ENCODE measurements around the gene TMEM179B. TPM values are rescaled to one million over a fixed set of nuclear protein-coding genes. Genes with fewer than 3 reads are reported as not detected.

TMEM179B gene
- total RNA-seq (2022; extraction: Qiagen RNA extraction; ENCODE audit: low read depth), result 53.3 to 97.0 TPM (median 86.6 TPM) in 5 replicates

DNA sequence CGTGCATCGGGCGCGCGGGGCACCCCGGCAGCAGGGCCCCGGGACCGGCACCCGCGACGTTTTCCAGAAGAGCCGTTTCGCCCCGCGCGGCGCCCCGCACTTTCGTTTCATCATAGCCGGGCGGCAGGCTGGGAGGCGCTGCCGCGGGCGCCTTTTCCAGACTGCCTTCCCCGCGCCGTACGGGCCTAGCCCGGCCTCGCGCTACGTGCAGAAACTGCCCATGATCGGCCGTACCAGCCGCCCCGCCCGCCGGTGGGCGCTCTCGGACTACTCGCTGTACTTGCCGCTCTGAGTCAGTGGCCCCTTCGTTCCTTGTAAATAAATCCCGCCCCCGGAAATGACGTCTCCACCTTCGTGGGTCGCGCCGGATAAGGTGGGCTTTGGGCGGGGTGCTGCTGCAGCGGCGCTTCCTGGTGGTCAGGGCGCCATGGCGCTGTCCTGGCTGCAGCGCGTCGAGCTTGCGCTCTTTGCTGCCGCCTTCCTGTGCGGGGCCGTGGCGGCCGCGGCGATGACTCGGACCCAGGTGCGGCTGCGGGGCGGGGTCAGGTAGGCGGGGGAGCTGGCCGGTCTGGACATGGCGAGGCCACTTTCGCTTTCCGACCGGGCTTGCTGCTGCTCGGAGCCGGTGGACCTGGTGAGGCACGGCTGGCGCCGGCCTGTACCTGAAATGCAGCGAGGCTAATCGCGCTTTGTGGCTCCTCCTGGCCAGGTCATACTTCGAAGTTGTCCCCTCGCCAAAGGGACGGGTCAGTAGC lies at the start of gene TMEM179B:
TSS of gene TMEM179B (plus strand) at position 398 of the 755 bp plus-strand sequence. CDS start at position 428, 30 bp downstream.

DNA sequence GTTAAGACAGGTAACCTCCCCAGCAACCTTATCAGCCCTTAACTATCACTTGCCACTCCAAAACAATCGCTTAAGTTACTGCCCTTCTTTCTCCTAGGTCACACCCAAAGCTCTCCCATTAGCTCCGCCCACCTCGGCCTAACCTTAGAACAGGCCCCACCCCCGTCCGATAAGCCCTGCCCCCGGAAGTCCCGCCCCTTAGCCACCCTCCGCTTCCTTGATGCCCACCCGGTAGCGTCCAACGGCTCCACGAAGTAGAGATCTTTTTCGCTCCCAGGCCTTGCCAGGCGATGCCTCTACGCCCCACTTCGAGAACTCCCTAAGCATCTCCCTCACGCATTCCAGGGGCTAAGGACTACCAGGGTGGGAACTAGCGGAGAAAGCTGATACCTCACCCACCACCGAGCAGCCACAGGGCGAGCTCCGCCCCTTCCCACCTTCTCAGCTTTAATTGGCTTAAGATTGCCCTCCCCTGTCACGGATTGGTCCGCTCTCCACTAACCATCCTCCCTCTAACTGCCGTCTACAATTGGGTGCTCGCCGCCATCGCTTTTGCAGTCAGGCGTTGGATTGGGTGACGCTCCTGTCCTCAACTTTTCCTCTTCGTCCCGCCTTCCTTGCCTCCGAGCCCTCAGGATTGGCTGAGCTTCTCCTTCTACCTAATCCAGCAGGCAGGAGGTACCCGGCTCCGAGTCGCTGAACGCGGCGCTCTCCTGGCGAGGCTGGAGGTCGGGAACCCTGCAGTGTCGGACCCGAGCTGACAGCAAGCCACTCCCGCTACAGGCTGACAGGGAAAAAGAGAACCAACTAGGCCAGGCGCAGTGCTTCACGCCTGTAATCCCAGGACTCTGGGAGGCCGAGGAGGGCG lies 33.2 kb upstream of the TMEM179B start, which contains the start of gene ZBTB3:
TSS of gene ZBTB3 (minus strand) at position 425 of the 868 bp plus-strand sequence. CDS start 496 bp downstream, outside the sequence.

DNA sequence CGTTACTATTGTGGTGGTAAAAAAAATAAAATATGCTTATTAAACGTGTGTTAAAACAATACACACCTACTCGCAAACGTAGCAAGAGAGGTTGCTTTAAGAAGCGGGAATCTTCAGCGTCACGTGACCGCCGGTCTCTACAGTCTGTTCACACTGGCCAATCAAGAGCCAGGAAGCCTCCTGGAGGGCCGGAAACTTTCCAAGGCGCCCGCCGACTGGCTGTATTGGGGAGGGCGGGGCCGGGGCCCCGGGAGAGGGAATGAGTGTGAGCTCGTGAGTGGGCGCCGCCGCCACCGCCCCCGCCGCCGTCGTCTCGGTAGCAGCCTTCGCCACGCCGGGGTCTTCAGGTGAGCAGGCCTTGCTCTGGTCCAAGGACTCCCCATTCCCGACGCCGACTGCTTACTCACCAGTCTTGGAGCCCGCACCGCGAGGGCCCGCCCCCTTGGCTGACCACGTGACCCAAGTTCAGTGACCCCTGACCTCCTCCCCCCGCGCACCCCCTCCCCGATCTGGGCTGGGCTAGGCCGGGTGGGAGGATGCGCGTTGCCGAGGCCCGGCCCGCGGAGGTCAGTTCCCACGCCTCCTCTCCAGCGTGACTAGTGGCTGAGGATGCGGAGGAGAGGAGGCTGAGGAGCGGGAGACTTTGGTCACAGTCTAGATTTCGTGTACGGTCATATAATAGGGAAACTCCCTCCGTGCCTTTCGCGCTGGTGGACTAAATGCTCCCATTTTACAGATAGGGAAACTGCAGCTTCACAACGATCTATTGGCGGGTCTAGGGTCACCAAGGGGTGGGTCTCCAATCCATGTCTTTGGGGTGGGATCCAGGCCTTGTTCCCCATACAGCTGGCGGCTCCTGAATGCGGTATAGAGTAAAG lies 15.8 kb upstream of the TMEM179B start, which contains the start of gene TAF6L:
TSS of gene TAF6L (plus strand) at position 253 of the 878 bp plus-strand sequence. CDS start 4,388 bp downstream, outside the sequence.

GRCh38 chr11:62791501-62792201 lies 4.4 kb downstream of the TMEM179B start, which contains the start of gene TMEM223:
Gene TMEM223 (minus strand): TSS chr11:62792006. CDS start chr11:62791994, 12 bp downstream.

DNA sequence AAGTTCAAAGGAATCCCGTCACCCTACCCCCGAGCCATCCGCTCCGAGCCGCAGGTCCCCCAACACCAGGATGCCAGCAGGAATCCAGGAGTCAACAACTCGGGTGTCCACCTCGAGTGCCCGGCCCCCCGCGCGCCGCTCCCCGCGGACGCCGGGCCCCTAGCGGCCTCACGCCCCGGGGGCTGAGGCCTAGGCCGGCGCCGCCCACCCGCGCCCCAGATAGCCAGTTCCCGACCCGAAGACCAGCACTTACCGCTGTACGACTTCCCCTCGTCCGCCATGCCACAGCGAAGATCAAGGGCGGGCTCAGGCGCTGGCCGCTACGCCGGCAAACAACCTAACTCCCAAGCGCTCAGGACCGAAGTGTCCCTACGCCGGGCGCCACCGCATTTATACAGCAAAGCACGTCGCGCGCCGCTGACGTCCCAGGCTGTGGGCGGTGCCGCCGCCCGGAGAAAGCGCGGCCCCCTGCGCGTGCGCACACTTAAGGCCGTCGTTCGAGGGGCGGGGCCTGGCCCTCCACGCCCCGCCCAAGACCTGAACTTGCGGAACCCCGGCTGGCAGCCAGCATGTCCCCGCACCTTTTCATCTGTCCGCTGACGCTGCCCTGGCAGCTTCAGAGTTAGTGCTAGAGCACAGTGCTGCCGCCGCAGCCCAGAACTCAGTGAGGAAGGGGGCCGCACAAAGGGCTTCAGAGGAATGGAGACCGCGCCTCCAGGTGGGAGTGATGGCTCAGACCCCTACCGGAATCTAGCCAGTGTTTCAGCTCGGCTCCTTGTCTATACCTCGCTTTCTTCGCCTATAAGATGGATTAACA lies 18.1 kb downstream of the TMEM179B start, which contains the start of gene NXF1:
TSS of gene NXF1 (minus strand) at position 365 of the 817 bp plus-strand sequence. CDS start at position 281, 84 bp downstream.

GRCh38 chr11:62831520-62832335 lies 44.5 kb downstream of the TMEM179B start, which contains the start of gene STX5:
Gene STX5 (minus strand): TSS chr11:62832051. CDS start chr11:62831243, 808 bp downstream.

GRCh38 chr11:62832336-62833234 lies 45.4 kb downstream of the TMEM179B start, which contains the start of gene TEX54:
Gene TEX54 (minus strand): TSS chr11:62832841.

DNA sequence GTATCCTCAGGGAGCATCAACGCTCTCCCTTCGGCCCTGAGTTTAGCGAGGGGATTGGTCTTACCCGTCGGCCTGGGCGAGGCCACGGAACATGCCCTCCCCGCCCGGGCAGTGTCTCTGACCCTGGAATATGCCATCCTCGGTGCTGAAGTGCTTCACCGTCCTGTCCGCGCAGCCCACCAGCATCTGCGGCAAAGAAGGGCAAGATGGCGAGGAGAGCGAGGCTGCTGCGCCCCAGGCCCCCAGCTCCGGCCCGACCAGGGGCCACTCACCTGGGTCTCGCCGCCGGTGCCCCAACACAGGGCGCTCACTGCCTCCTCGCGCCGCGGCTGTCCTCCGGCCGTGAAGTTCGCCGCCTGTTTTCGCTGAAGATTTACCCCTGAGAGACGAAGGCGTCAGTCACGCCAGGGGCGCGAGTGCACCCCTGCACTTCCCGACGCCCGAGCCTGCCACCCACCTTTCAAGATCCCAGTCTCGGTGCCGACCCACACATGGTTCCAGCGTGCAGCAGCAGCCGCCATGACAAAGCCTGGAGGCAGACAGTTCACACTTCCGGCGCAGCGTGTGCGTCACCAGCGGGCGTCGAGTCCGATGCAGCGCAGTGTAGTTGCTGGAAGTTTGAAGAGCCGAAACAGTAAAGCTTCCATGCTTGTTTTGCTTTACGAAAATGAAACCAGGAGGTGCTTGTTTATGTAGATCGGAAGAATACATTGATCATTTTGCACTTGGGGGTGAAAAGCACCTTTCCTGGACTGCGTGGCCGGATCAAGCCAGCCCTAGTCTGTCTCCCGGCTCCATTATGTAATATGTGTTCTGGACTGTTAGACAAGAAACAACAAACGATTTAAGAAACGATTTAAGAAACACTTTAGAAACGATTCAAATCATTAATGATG lies 52.1 kb downstream of the TMEM179B start, which contains the start of gene WDR74:
TSS of gene WDR74 (minus strand) at position 541 of the 896 bp plus-strand sequence. CDS start at position 521, 20 bp downstream.

Other genes with a start within 250 kb of the TMEM179B start
- 237 to 338 TPM (median 298 TPM) in 5 replicates for gene AHNAK, start 240.6 kb upstream of the TMEM179B start, total RNA-seq (2022; extraction: Qiagen RNA extraction; ENCODE audit: low read depth)
- 1,887 to 2,053 TPM (median 2,011 TPM) in 5 replicates for gene EEF1G, start 213.5 kb upstream of the TMEM179B start, total RNA-seq (2022; extraction: Qiagen RNA extraction; ENCODE audit: low read depth)
- gene TUT1, start 195.9 kb upstream of the TMEM179B start, total RNA-seq (2022; extraction: Qiagen RNA extraction; ENCODE audit: low read depth), result 7.8 to 17.7 TPM (median 15.1 TPM) in 5 replicates
- 77.4 to 91.6 TPM (median 86.2 TPM) in 5 replicates for gene MTA2, start 185.5 kb upstream of the TMEM179B start, total RNA-seq (2022; extraction: Qiagen RNA extraction; ENCODE audit: low read depth)
- 13.5 to 30.1 TPM (median 26.2 TPM) in 5 replicates for gene EML3, start 174.6 kb upstream of the TMEM179B start, total RNA-seq (2022; extraction: Qiagen RNA extraction; ENCODE audit: low read depth)
- gene ROM1, start 174.1 kb upstream of the TMEM179B start, total RNA-seq (2022; extraction: Qiagen RNA extraction; ENCODE audit: low read depth), result 3.5 to 4.8 TPM (median 4.4 TPM) in 5 replicates
- gene B3GAT3, start 165.4 kb upstream of the TMEM179B start, total RNA-seq (2022; extraction: Qiagen RNA extraction; ENCODE audit: low read depth), result 30.1 to 56.7 TPM (median 52.1 TPM) in 5 replicates
- 200 to 293 TPM (median 267 TPM) in 5 replicates for gene GANAB, start 140.8 kb upstream of the TMEM179B start, total RNA-seq (2022; extraction: Qiagen RNA extraction; ENCODE audit: low read depth)
- 12.9 to 22.4 TPM (median 21.3 TPM) in 5 replicates for gene INTS5, start 134.1 kb upstream of the TMEM179B start, total RNA-seq (2022; extraction: Qiagen RNA extraction; ENCODE audit: low read depth)
- gene C11orf98, start 122.2 kb upstream of the TMEM179B start, total RNA-seq (2022; extraction: Qiagen RNA extraction; ENCODE audit: low read depth), result 124 to 164 TPM (median 134 TPM) in 5 replicates
- gene CSKMT, start 122.1 kb upstream of the TMEM179B start, total RNA-seq (2022; extraction: Qiagen RNA extraction; ENCODE audit: low read depth), result 5.8 to 16.2 TPM (median 12.6 TPM) in 5 replicates
- 25.4 to 39.4 TPM (median 34.5 TPM) in 5 replicates for gene UQCC3, start 115.7 kb upstream of the TMEM179B start, total RNA-seq (2022; extraction: Qiagen RNA extraction; ENCODE audit: low read depth)
- 4.8 to 5.3 TPM (median 5.0 TPM) in 5 replicates for gene LBHD1, start 115.1 kb upstream of the TMEM179B start, total RNA-seq (2022; extraction: Qiagen RNA extraction; ENCODE audit: low read depth)
- 89.4 to 131 TPM (median 123 TPM) in 5 replicates for gene UBXN1, start 108.3 kb upstream of the TMEM179B start, total RNA-seq (2022; extraction: Qiagen RNA extraction; ENCODE audit: low read depth)
- 0.09 to 0.25 TPM (median 0.14 TPM) in 3 of 5 replicates, not detected in the others for gene LRRN4CL, start 97.9 kb upstream of the TMEM179B start, total RNA-seq (2022; extraction: Qiagen RNA extraction; ENCODE audit: low read depth)
- 49.0 to 86.5 TPM (median 71.5 TPM) in 5 replicates for gene BSCL2, start 80.0 kb upstream of the TMEM179B start, total RNA-seq (2022; extraction: Qiagen RNA extraction; ENCODE audit: low read depth)
- gene GNG3, start 79.7 kb upstream of the TMEM179B start, total RNA-seq (2022; extraction: Qiagen RNA extraction; ENCODE audit: low read depth), result not detected in 5 replicates
- 40.2 to 45.6 TPM (median 42.8 TPM) in 5 replicates for gene HNRNPUL2, start 59.9 kb upstream of the TMEM179B start, total RNA-seq (2022; extraction: Qiagen RNA extraction; ENCODE audit: low read depth)
- gene TTC9C, start 58.9 kb upstream of the TMEM179B start, total RNA-seq (2022; extraction: Qiagen RNA extraction; ENCODE audit: low read depth), result 30.4 to 34.7 TPM (median 33.1 TPM) in 5 replicates
- gene ZBTB3, start 33.2 kb upstream of the TMEM179B start, total RNA-seq (2022; extraction: Qiagen RNA extraction; ENCODE audit: low read depth), result 1.1 to 1.8 TPM (median 1.6 TPM) in 5 replicates
- 170 to 201 TPM (median 175 TPM) in 5 replicates for gene POLR2G, start 25.8 kb upstream of the TMEM179B start, total RNA-seq (2022; extraction: Qiagen RNA extraction; ENCODE audit: low read depth)
- 11.3 to 18.0 TPM (median 15.4 TPM) in 5 replicates for gene TAF6L, start 16.0 kb upstream of the TMEM179B start, total RNA-seq (2022; extraction: Qiagen RNA extraction; ENCODE audit: low read depth)
- 16.2 to 32.5 TPM (median 26.9 TPM) in 5 replicates for gene TMEM223, start 4.6 kb downstream of the TMEM179B start, total RNA-seq (2022; extraction: Qiagen RNA extraction; ENCODE audit: low read depth)
- gene NXF1, start 18.0 kb downstream of the TMEM179B start, total RNA-seq (2022; extraction: Qiagen RNA extraction; ENCODE audit: low read depth), result 39.8 to 58.2 TPM (median 53.4 TPM) in 5 replicates
- gene STX5, start 44.6 kb downstream of the TMEM179B start, total RNA-seq (2022; extraction: Qiagen RNA extraction; ENCODE audit: low read depth), result 19.1 to 25.0 TPM (median 24.7 TPM) in 5 replicates
- gene TEX54, start 45.4 kb downstream of the TMEM179B start, total RNA-seq (2022; extraction: Qiagen RNA extraction; ENCODE audit: low read depth), result not detected in 5 replicates
- gene WDR74, start 52.2 kb downstream of the TMEM179B start, total RNA-seq (2022; extraction: Qiagen RNA extraction; ENCODE audit: low read depth), result 61.5 to 84.6 TPM (median 81.8 TPM) in 5 replicates
- gene SLC3A2, start 93.5 kb downstream of the TMEM179B start, total RNA-seq (2022; extraction: Qiagen RNA extraction; ENCODE audit: low read depth), result 846 to 1,034 TPM (median 998 TPM) in 5 replicates
- gene CHRM1, start 134.0 kb downstream of the TMEM179B start, total RNA-seq (2022; extraction: Qiagen RNA extraction; ENCODE audit: low read depth), result 0.05 TPM in 1 of 5 replicates, not detected in the others
- not detected in 5 replicates for gene SLC22A6, start 197.6 kb downstream of the TMEM179B start, total RNA-seq (2022; extraction: Qiagen RNA extraction; ENCODE audit: low read depth)
- gene SLC22A8, start 228.4 kb downstream of the TMEM179B start, total RNA-seq (2022; extraction: Qiagen RNA extraction; ENCODE audit: low read depth), result not detected in 5 replicates